Fibroblast of lung (primary cell): ENCODE measurements around the gene LRRIQ1.

Experiments
- EZH2 ChIP-seq: IDR thresholded peaks from 2 replicates; pipeline ENCODE4 v1.5.1; 2012; ENCODE audit warnings: low read length, control low read depth, mild to moderate bottlenecking; ENCODE audit errors: missing control alignments
- TF ChIP-seq, protein P1 (sequence below), 2 donors: IDR thresholded peaks in 1 of 2; conservative IDR thresholded peaks in 1 of 2; 1 replicate in 1 of 2; 2 replicates in 1 of 2; pipeline ENCODE4 v1.5.1; 2011 to 2012; ENCODE audit warnings: low read length in 2 of 2, control low read depth in 1 of 2, inconsistent platforms in 1 of 2, low read depth in 1 of 2, mild to moderate bottlenecking in 1 of 2

DNA sequence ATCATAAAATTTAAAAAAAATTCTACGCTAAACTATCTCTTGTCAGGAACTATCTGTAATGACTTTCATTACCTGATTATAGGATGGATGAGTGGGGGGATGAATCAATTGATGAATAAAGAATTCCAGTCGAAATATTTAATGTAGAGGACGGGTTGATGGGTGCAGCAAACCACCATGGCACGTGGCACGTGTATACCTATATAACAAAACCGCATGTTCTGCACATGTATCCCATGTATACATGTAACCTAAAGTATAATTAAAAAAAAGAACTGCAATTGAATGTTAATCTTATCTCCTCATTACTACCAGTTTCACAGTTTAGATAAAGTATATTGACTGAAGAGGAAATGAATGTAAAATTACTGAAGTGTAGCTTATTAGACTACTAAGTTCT lies 23.4 kb downstream of the LRRIQ1 start:
- TF ChIP-seq, protein P1, sequence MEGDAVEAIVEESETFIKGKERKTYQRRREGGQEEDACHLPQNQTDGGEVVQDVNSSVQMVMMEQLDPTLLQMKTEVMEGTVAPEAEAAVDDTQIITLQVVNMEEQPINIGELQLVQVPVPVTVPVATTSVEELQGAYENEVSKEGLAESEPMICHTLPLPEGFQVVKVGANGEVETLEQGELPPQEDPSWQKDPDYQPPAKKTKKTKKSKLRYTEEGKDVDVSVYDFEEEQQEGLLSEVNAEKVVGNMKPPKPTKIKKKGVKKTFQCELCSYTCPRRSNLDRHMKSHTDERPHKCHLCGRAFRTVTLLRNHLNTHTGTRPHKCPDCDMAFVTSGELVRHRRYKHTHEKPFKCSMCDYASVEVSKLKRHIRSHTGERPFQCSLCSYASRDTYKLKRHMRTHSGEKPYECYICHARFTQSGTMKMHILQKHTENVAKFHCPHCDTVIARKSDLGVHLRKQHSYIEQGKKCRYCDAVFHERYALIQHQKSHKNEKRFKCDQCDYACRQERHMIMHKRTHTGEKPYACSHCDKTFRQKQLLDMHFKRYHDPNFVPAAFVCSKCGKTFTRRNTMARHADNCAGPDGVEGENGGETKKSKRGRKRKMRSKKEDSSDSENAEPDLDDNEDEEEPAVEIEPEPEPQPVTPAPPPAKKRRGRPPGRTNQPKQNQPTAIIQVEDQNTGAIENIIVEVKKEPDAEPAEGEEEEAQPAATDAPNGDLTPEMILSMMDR (conservative IDR thresholded peaks at IDR 0.05 in 1 of 2, IDR thresholded peaks at IDR 0.05 in 1 of 2; ENCODE audit: low read depth in 1 of 2, low read length in 2 of 2): no peak
- TF ChIP-seq EZH2: no peak
